ENCODE measurements around the gene AIP.

- TF ChIP-seq, protein P1, sequence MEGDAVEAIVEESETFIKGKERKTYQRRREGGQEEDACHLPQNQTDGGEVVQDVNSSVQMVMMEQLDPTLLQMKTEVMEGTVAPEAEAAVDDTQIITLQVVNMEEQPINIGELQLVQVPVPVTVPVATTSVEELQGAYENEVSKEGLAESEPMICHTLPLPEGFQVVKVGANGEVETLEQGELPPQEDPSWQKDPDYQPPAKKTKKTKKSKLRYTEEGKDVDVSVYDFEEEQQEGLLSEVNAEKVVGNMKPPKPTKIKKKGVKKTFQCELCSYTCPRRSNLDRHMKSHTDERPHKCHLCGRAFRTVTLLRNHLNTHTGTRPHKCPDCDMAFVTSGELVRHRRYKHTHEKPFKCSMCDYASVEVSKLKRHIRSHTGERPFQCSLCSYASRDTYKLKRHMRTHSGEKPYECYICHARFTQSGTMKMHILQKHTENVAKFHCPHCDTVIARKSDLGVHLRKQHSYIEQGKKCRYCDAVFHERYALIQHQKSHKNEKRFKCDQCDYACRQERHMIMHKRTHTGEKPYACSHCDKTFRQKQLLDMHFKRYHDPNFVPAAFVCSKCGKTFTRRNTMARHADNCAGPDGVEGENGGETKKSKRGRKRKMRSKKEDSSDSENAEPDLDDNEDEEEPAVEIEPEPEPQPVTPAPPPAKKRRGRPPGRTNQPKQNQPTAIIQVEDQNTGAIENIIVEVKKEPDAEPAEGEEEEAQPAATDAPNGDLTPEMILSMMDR (IDR thresholded peaks at IDR 0.05) = no peak
- TF ChIP-seq POLR2AphosphoS5 (IDR thresholded peaks at IDR 0.05) (no peak), EP300 (IDR thresholded peaks at IDR 0.05) (no peak), POLR2A (IDR thresholded peaks at IDR 0.05) (no peak)
Measured at GRCh38 chr11:67519726-67520125, 36.9 kb downstream of the AIP start.
